ENCODE results near the gene NMRK1.

DNA sequence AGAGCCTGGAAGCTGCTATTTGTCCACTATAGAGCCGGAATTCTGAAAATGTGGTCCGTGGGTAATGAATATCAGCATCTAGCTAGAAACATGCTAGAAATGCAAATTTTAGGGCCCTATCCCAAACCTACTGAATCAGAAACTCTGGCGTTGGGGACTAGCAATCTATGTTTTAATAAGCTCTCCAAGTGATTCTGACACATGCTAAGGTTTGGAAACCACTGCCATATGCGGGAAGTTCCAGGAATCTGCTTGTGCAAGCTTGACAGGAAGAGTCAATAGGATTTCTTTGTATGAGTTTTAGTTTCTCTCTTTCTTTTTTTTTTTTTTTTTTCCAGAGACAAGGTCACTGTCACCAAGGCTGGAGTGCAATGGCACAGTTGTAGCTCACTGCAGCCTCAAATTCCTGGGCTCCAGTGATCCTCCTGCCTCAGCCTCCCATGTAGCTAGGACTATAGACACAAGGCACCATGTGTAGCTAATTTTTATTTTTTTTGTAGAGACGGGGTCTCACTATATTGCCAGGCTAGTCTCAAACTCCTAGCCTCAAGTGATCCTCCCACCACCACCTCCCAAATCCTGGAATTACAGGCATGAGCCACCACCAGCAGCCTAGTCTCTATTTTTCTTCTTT lies 33.5 kb downstream of the NMRK1 start:
- TF ChIP-seq POLR2A (IDR thresholded peaks at IDR 0.05; ENCODE audit: low read length) (no peak), GATA1 (IDR thresholded peaks at IDR 0.05; ENCODE audit: low read depth, low read length) (no peak)

Data from erythroblast (primary cell).